Activated CD4-positive, CD25-positive, alpha-beta regulatory T cell treated with anti-CD3 and anti-CD28 coated beads, Interleukin-2, amount 50 U/mL, for 16 hours (primary cell): ENCODE measurements around the gene CTSS.
"Not testable (repeated sequence)": the region's sequence is repeated elsewhere in the genome, so short reads cannot be mapped to it uniquely, and the experiment has no call there.

Experiments
- DNase-seq: peaks from one replicate; pipeline ENCODE4 v3.0.0-alpha.2; 2020; ENCODE audit warnings: low read depth, low spot score

CTSS gene

GRCh38 chr1:150765296-150765976 lies at the start of gene CTSS:
Gene CTSS (minus strand): TSS chr1:150765778. CDS start chr1:150764763, 1,015 bp downstream.
- no peak for DNase-seq

- DNase-seq = no peak
Measured at GRCh38 chr1:150813028-150813707, 47.6 kb upstream of the CTSS start.

- DNase-seq = no peak
Measured at GRCh38 chr1:150810958-150811659, 45.5 kb upstream of the CTSS start.

GRCh38 chr1:150809651-150810050 lies 44.1 kb upstream of the CTSS start:
- no peak for DNase-seq

- no peak for DNase-seq
Measured at GRCh38 chr1:150808846-150809245, 43.3 kb upstream of the CTSS start.

GRCh38 chr1:150808121-150808520 lies 42.5 kb upstream of the CTSS start, which contains the start of gene CTSK:
Gene CTSK (minus strand): TSS chr1:150808260. CDS start chr1:150806805, 1,455 bp downstream.
- DNase-seq = no peak

GRCh38 chr1:150807249-150808023 lies 41.9 kb upstream of the CTSS start:
- no peak for DNase-seq

- no peak for DNase-seq
Measured at GRCh38 chr1:150805899-150806298, 40.3 kb upstream of the CTSS start.

GRCh38 chr1:150804671-150805070 lies 39.1 kb upstream of the CTSS start:
- no peak for DNase-seq

GRCh38 chr1:150799089-150799488 lies 33.5 kb upstream of the CTSS start:
- no peak for DNase-seq

GRCh38 chr1:150798525-150798924 lies 32.9 kb upstream of the CTSS start:
- no peak for DNase-seq

- DNase-seq = no peak
Measured at GRCh38 chr1:150796374-150796773, 30.8 kb upstream of the CTSS start.

GRCh38 chr1:150793778-150794177 lies 28.2 kb upstream of the CTSS start:
- not testable (repeated sequence) for DNase-seq

- DNase-seq = no peak
Measured at GRCh38 chr1:150793221-150793620, 27.6 kb upstream of the CTSS start.

- DNase-seq = no peak
Measured at GRCh38 chr1:150791585-150791984, 26.0 kb upstream of the CTSS start.

GRCh38 chr1:150789396-150789795 lies 23.8 kb upstream of the CTSS start:
- no peak for DNase-seq

GRCh38 chr1:150788946-150789345 lies 23.4 kb upstream of the CTSS start:
- no peak for DNase-seq

GRCh38 chr1:150787455-150787854 lies 21.9 kb upstream of the CTSS start:
- DNase-seq = no peak

- no peak for DNase-seq
Measured at GRCh38 chr1:150780510-150780909, 14.9 kb upstream of the CTSS start.

GRCh38 chr1:150778409-150778808 lies 12.8 kb upstream of the CTSS start:
- DNase-seq = no peak

- no peak for DNase-seq
Measured at GRCh38 chr1:150777544-150777943, 12.0 kb upstream of the CTSS start.
